Stimulated activated CD4-positive, alpha-beta T cell treated with anti-CD3 and anti-CD28 coated beads, Interleukin-1b, Interleukin-23, amount 100 ng/mL, for 4 hours (primary cell): Measurements from ENCODE around the gene GJC3.
"Not testable (repeated sequence)": the region's sequence is repeated elsewhere in the genome, so short reads cannot be mapped to it uniquely, and the experiment has no call there.

Experiments used
- DNase-seq, 2 donors: peaks; one replicate each; pipeline ENCODE4 v3.0.0-alpha.2; 2020; ENCODE audit warnings: low read depth in 2 of 2

Gene GJC3

GRCh38 chr7:99929730-99930053 is 272 bp upstream of the GJC3 start:
- no peak for DNase-seq

DNA sequence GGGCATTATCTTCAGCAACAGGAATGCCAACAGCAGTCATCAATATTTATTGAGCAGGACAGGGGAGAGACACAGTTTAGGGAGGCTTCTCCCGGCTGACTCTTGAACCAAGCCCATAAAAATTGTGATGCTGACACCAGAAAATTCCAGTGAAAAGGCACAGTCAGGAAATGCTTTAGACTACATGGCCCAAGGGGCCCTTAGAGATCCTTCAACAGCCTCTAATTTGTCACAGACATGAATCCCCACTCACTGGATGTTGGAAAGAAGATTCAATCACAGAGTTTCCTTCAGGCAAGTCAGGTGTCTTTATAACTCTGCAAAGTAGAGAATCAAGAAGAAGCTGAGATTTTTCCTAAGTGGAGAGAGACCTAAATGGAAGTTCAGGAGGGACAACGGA is 1.2 kb downstream of the GJC3 start:
- DNase-seq = no peak

DNA sequence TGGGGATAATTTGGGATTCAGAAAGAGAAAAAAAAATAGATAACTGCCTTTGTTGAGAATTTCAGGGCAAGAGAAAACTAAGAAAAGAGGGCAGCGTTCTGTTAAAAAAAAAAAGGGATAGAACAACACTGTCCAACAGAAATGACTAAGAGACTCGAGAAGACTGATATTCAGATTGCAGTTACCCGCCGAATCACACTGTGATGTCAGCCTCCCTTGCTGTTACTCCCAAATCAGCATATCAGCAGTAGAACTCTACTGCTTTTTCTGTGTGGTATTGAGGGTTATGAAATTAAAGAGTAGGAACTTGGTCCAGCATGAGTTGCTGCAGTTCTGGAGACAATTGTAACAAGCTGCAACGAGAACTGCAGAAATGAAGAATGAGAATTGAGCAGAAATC is 1.9 kb downstream of the GJC3 start:
- no peak for DNase-seq

DNA sequence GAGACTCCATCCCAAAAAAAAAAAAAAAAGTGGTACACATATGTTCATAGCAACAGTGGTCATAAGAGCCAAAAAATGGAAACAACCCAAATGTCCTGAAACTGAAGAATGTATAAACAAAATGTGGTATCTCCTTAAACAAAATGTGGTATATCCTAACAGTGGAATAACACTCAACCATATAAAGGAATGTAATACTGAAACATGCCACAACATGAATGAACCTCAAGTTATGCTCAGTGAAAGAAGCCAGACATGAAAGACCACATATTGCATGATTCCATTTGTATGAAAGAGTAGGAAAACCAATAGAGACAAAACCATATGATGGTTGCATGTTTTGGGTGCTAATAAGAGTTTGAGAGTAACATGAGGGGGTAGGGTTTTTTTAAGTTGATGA is 3.1 kb downstream of the GJC3 start:
- DNase-seq = no peak

DNA sequence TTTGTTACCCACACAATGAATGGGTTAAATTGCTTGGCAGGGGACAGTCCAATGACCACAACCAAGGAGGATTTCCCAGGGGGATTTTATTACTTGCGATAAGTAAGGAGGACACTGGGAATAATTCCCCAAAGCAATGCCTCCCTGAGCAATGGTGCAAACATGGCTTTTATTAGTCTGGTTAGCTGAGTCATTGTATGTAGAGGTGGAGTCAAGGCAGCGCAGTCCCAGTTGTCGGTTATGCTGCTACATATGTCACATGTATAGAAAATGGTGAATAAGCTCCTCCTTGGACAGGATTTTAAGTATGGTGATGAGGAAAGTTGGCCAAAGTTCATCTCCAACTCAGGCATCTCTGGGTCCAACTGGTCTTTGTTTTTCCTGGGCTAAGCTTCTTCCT is 6.2 kb downstream of the GJC3 start:
- DNase-seq = no peak

DNA sequence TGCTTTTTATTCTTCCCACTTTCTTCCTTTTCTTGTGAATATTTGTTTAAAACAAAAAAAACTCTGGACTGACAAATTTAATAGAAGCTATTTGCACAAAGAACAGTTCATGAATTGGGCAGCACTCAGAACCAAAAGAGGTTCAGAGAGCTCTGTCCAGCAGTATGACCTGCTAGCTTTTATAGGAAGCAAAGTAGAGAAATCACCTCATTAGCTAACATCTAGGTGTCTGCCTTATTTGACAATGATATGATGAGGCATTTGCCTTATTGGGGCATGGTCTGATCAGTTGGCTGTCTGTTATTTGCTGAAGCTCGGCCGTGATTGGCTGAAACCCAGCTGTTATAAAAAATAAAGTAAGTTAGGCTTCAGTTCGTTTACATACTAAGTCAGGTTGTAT is 9.3 kb downstream of the GJC3 start:
- no peak for DNase-seq

- DNase-seq = no peak
Observed at GRCh38 chr7:99919814-99920112, 9.7 kb downstream of the GJC3 start.

GRCh38 chr7:99918959-99919813 is 10.2 kb downstream of the GJC3 start, which contains the start of gene TRIM4:
TRIM4 (minus strand) TSS chr7:99919530; CDS start chr7:99919401, 129 bp downstream.
- peak; percentile 76 to 81 for DNase-seq

DNA sequence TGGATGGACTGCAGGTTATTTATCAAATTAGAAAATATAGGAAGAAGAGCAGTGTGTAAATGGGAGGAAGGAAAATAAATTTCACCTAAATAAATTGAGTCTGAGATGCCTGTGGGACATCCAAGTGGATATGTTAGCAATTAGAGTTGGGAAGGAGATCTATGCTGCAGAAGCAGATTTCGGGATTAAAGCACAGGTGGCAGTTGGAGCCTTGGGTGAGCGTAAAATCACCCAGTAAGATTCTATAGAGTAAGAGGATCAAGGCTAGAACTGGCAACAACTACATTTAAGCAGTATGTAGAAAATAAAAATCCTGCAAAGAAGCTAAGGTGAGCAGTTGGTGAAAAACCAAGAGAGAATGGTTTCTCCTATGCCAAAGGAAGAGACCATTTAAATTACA is 18.4 kb downstream of the GJC3 start:
- DNase-seq = no peak

DNA sequence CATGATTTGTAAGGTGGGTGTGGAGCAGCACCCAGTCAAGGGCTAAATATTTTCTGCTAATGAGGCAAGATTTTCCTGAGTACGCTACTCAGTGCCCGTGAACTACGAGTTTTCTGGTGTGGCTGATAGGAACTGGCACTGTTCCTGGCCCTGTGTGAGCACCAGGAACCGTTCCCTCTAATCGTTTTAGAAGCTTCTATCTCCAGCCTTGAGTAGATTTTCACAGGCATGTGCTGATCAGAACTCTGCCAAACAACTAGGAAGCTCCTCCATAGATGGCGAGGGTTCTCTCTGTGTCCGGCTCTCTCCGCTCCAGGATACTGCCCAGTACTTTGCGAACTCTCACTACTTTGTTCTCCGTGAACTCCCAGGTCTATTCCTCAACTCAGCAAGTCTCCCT is 27.8 kb downstream of the GJC3 start:
- no peak for DNase-seq

DNA sequence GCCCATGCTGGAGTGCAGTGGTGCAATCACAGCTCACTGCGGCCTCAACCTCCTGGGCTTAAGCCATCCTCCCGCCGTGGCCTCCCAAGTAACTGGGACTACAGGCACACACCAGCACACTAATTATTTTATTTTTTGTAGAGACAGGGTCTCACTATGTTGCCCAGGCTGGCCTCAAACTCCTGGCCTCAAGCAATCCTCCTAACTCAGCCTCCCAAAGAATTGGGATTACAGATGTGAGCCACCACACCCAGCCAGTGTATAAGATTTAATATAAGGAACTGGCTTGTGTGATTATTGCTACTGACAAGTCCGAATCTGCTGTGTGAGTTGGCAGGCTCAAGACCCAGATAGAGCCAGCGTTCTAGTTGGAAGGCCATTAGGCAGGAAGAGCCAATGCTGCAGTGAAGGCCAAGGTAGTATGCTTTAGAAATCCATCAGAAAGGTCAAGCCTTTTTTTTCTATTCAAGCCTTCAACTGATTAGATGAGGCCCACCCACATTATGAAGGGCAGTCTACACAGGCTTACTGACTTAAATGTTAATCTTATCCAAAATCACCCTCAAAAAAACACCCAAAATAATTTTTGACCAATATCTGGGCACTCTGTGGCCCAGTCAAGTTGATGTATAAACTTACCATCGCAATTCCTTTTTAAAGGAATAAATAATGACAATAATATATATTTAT is 29.4 kb downstream of the GJC3 start:
- no peak for DNase-seq

- no peak for DNase-seq
Observed at GRCh38 chr7:99898836-99899235, 30.6 kb downstream of the GJC3 start.

- no peak for DNase-seq
Observed at GRCh38 chr7:99898023-99898357, 31.4 kb downstream of the GJC3 start.

DNA sequence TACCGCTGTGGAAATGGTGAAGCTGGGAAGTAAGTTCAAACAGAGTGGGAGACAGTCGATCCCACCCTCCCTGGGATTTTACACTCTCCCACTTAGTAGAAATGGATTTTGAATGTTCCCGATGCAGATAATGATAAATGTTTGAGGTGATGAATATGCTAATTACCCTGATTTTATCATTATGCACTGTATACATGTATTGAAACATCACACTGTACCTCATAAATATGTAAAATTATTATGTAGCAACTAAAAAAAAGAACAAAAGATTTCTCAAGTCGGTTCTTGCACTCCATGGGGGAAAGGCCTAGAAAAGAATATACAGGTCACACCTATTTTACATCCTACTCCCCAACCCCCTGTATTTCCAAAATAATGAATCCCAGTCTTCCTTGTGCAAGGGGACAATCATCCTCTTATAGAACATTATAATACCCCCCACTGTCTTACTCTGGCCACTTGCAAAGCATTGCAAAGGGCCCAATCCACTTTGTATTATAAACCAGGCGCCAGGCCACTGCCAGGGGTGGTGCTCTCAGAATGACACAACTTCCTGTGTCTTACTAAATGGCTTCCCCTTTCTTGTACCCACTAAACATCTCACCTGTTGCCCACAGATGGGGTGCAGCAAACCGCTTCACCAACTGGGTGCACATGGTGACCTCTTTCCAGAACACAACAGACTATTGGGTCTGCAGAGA is 31.9 kb downstream of the GJC3 start:
- no peak for DNase-seq

- no peak for DNase-seq
Observed at GRCh38 chr7:99894738-99895137, 34.7 kb downstream of the GJC3 start.

- no peak for DNase-seq
Observed at GRCh38 chr7:99893280-99893679, 36.1 kb downstream of the GJC3 start.

- not testable (repeated sequence) for DNase-seq
Observed at GRCh38 chr7:99890348-99890747, 39.1 kb downstream of the GJC3 start.

DNA sequence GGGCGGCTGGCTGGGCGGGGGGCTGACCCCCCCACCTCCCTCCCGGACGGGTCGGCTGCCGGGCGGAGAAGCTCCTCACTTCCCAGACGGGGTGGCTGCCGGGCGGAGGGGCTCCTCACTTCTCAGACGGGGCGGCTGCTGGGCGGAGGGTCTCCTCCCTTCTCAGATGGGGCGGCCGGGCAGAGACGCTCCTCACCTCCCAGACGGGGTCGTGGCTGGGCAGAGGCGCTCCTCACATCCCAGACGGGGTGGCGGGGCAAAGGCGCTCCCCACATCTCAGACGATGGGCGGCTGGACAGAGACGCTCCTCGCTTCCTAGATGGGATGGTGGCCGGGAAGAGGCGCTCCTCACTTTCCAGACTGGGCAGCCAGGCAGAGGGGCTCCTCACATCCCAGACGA is 41.1 kb downstream of the GJC3 start:
- not testable (repeated sequence) for DNase-seq

DNA sequence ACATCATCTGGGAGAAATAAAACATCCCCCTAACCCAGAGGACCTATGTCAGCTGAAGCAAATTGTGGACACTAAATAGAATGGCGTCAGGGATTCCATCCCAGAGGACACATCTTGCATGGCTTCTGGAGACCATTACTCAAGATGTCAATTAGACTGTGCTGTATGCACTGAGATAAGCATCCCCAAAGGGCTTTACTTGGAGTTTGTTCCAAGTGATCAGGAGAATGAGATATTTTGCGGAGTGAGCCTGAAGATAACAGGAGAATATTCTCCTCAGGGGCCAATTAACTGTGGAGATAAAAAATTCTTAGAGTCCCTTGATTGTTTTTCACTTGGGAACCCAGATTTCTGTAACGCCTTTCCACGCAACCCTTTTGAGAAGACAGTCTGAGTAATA is 48.0 kb downstream of the GJC3 start:
- DNase-seq = no peak

DNA sequence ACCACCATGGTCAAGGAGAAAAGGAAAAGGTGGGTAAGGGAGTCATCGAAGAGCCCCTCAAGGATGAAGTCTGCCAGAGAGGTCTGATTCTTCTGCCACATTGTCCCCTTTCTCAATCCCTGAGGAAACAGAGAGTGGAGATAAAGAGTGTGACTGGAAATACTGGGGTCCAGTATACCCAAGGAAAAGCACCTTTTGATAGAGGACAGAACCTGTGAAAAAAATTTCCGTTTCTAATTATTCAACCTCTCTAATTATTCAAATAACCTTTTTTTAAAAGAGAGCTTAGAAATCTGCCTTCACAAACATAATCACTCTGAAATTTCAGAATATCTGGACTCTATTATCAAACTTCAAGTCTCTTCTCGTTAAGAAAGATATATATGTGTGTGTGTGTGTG is 52.5 kb downstream of the GJC3 start, which contains the start of gene OR2AE1:
TSS of gene OR2AE1 (minus strand) at position 101 of the 400 bp plus-strand sequence. CDS start at position 101, 0 bp downstream.
- no peak for DNase-seq

DNA sequence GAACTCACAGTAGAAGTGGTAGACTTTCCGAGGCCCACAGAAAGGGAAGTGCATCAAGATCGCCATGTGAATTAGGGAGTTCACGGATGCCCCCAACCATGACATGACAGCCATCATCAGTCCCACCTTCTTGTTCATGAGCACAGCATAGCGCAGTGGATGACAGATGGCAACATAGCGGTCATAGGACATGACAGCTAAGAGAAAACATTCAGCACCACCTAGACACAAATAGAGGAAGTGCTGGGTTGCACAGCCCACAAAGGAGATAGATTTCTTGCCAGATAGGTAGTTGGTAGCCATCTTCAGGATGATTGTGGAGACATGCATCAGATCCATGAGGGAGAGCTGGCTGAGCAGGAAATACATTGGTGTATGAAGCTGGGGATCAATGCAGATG is 52.9 kb downstream of the GJC3 start:
- DNase-seq = no peak
